ENCODE results near the gene SHISAL1.

The SHISAL1 gene

GRCh38 chr22:44220727-44221680 lies 91.7 kb downstream of the SHISAL1 start:
- Histone ChIP-seq H2AFZ (ENCODE audit: low read depth, low read length) (no peak overlapping the region), H3K79me2 (ENCODE audit: insufficient read depth, low read length) (no peaks in the 10 kb centered on the region), H3K27ac (ENCODE audit: low read length) (no peak overlapping the region), H3K9ac (ENCODE audit: low read depth, low read length) (no peak overlapping the region), H3K27me3 (ENCODE audit: insufficient read depth, low read length, poor library complexity) (no peaks in the 10 kb centered on the region), H3K36me3 (ENCODE audit: insufficient read depth, low read length) (no peaks in the 10 kb centered on the region), H3K4me1 (ENCODE audit: insufficient read depth, low read length) (no peaks in the 10 kb centered on the region), H4K20me1 (ENCODE audit: insufficient read depth, low read length) (no peaks in the 10 kb centered on the region), H3K9me3 (ENCODE audit: insufficient read depth, low read length, severe bottlenecking) (no peaks in the 10 kb centered on the region), H3K4me3 (ENCODE audit: low read depth in 1 of 2, low read length in 2 of 2) (no peak overlapping the region), H3K4me2 (ENCODE audit: insufficient read depth, low read length) (no peak overlapping the region)
- no peak for ATAC-seq (ENCODE audit: insufficient read depth, low read depth)
- no peak for DNase-seq
- TF ChIP-seq CTCF (IDR thresholded peaks at IDR 0.05; ENCODE audit: borderline replicate concordance, extremely low read depth, low read length, poor library complexity, severe bottlenecking) (no peak), EZH2 (IDR thresholded peaks at IDR 0.05; ENCODE audit: borderline replicate concordance, low read depth, low read length, severe bottlenecking) (no peak)

- no peak overlapping the region for H3K4me2 ChIP-seq (ENCODE audit: insufficient read depth, low read length)
- DNase-seq (no peak), ATAC-seq (ENCODE audit: insufficient read depth, low read depth) (no peak)
- H3K9ac ChIP-seq (ENCODE audit: low read depth, low read length), result no peak overlapping the region
- no peak overlapping the region for H3K27ac ChIP-seq (ENCODE audit: low read length)
- no peak overlapping the region for H2AFZ ChIP-seq (ENCODE audit: low read depth, low read length)
- no peaks in the 10 kb centered on the region for H3K27me3 ChIP-seq (ENCODE audit: insufficient read depth, low read length, poor library complexity)
- TF ChIP-seq CTCF (IDR thresholded peaks at IDR 0.05; ENCODE audit: borderline replicate concordance, extremely low read depth, low read length, poor library complexity, severe bottlenecking), result no peak
- no peak for TF ChIP-seq EZH2 (IDR thresholded peaks at IDR 0.05; ENCODE audit: borderline replicate concordance, low read depth, low read length, severe bottlenecking)
- no peaks in the 10 kb centered on the region for H3K36me3 ChIP-seq (ENCODE audit: insufficient read depth, low read length)
- no peak overlapping the region for H3K4me3 ChIP-seq (ENCODE audit: low read depth in 1 of 2, low read length in 2 of 2)
- H3K4me1 ChIP-seq (ENCODE audit: insufficient read depth, low read length), result no peaks in the 10 kb centered on the region
- no peaks in the 10 kb centered on the region for H3K79me2 ChIP-seq (ENCODE audit: insufficient read depth, low read length)
- H4K20me1 ChIP-seq (ENCODE audit: insufficient read depth, low read length), result no peaks in the 10 kb centered on the region
- H3K9me3 ChIP-seq (ENCODE audit: insufficient read depth, low read length, severe bottlenecking), result no peaks in the 10 kb centered on the region
Measured at GRCh38 chr22:44219101-44219870, 93.5 kb downstream of the SHISAL1 start.

GRCh38 chr22:44218071-44218470 lies 94.7 kb downstream of the SHISAL1 start:
- H3K36me3 ChIP-seq (ENCODE audit: insufficient read depth, low read length), result no peaks in the 10 kb centered on the region
- H3K79me2 ChIP-seq (ENCODE audit: insufficient read depth, low read length), result no peaks in the 10 kb centered on the region
- no peaks in the 10 kb centered on the region for H3K4me1 ChIP-seq (ENCODE audit: insufficient read depth, low read length)
- H3K27me3 ChIP-seq (ENCODE audit: insufficient read depth, low read length, poor library complexity), result no peaks in the 10 kb centered on the region
- H3K4me2 ChIP-seq (ENCODE audit: insufficient read depth, low read length), result no peak overlapping the region
- no peaks in the 10 kb centered on the region for H4K20me1 ChIP-seq (ENCODE audit: insufficient read depth, low read length)
- H3K9me3 ChIP-seq (ENCODE audit: insufficient read depth, low read length, severe bottlenecking), result peaks cover 1% of the 10 kb centered on the region
- no peak overlapping the region for H2AFZ ChIP-seq (ENCODE audit: low read depth, low read length)
- no peak overlapping the region for H3K9ac ChIP-seq (ENCODE audit: low read depth, low read length)
- TF ChIP-seq CTCF (IDR thresholded peaks at IDR 0.05; ENCODE audit: borderline replicate concordance, extremely low read depth, low read length, poor library complexity, severe bottlenecking), result no peak
- TF ChIP-seq EZH2 (IDR thresholded peaks at IDR 0.05; ENCODE audit: borderline replicate concordance, low read depth, low read length, severe bottlenecking), result no peak
- H3K27ac ChIP-seq (ENCODE audit: low read length), result no peak overlapping the region
- DNase-seq (no peak), ATAC-seq (ENCODE audit: insufficient read depth, low read depth) (no peak)
- no peak overlapping the region for H3K4me3 ChIP-seq (ENCODE audit: low read depth in 1 of 2, low read length in 2 of 2)
